GM15510 (cell line): ENCODE data around the gene KISS1.

ENCODE experiments used
- POLR2A ChIP-seq: IDR thresholded peaks from 3 replicates; pipeline ENCODE4 v1.6.1; 2011; ENCODE audit warnings: borderline replicate concordance; ENCODE audit not compliant: insufficient read length; ENCODE audit errors: extremely low read depth

Gene KISS1

DNA sequence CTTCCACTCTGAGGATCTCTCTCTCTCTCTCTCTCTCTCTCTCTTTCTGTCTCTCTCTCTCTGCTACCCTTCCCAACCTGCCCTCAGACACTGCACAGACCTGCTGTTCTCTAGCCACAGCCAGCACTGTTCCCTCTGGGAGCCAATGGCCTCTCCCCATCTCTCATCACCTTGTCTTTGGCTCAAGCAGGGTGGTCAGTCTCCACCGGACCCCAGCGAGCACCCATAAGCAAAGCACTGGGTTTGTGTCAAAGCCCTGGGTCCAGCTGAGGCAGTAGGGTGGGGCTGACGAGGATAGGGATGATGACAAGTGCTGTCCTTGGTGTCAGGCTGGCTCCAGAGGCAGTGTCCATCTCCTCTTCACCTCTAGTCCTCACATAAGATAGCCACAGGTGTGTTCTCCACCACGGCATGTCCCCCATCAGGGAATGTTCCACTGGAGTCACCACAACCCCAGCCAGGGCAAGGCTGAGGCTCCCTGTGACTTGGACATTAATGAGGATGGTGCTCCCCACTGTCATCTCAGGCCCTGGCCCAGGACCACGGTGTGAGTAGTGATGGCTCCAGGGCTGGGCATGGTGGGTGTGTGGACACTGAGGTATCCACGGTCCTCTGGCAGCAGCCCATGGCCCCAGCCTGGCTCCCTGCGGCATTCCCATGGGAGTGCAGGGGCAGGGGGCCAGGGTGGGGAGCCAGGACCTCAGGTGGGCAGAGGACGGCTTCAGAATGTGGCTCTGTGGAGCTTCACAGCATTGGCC lies 25.9 kb upstream of the KISS1 start:
- TF ChIP-seq POLR2A, result no peak

DNA sequence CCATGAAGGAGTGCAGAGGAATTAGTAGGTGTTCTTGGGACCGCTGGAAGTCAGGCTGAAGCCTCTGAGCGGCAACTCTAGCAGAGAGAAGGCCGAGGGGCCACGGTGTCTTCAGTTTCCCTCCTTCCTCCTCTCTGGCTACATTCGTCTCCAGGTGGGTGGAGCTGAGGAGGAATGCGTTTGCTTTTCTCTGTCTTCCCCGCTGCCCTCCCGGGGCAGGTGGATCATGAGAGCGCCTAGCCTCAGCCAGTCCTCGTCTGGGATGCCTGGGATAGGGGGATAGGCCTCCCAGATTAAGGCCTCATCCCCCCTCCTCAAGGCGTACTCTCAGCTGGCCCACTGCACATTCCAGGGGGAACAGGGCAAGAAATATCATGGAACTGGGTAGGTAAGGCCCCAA lies 25.0 kb upstream of the KISS1 start:
- TF ChIP-seq POLR2A, result no peak

DNA sequence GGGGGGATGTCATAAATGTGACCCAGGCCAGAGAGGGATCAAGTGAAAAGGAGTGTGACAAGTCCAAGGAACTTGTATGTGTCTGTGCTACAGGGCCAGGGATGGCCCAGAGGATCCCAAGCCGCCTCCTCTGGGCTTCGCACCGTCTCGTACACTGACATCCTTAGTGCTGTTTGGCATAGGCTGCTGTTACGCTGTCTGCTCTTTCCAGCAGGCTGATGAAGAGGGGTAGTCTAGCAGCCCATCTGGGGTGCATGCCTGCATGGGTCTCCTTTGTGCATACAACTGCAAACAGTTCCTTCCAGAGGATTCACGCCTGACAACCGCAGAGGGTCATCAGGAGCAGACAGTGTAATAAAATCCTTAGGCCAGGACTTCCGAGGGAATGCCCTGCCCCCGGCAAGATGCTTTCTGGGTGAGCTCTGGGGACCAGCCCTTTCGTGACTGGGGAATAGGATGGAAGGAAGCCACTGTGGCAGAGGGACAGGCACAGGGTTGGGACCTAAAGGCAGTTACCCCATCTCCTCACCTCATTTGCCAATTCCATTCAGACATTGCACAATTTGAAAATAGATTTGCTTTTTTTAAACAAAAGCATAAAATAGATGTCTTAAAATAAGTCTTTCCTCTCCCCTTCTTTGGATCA lies 23.8 kb upstream of the KISS1 start:
- no peak for TF ChIP-seq POLR2A

DNA sequence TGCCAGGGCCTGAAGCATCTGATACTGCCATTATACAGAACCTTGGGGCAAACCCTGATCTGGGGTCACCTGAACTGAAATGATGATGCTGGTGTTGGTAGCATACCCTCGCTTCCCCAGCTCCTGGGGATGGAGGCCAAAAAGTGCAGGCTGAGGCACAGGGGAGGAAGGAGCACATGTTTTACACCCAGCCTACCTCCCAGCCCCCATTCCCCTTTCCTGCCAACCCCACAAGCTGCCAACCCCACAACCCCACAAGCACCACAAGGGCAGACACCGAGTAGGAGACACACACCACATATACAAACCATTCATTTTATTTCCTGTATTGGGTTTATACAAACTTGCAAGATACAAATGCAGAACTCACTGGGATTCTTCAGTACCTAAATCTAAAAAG lies 22.3 kb upstream of the KISS1 start:
- TF ChIP-seq POLR2A, result no peak

GRCh38 chr1:204217648-204218000 lies 21.3 kb upstream of the KISS1 start:
- TF ChIP-seq POLR2A, result no peak

DNA sequence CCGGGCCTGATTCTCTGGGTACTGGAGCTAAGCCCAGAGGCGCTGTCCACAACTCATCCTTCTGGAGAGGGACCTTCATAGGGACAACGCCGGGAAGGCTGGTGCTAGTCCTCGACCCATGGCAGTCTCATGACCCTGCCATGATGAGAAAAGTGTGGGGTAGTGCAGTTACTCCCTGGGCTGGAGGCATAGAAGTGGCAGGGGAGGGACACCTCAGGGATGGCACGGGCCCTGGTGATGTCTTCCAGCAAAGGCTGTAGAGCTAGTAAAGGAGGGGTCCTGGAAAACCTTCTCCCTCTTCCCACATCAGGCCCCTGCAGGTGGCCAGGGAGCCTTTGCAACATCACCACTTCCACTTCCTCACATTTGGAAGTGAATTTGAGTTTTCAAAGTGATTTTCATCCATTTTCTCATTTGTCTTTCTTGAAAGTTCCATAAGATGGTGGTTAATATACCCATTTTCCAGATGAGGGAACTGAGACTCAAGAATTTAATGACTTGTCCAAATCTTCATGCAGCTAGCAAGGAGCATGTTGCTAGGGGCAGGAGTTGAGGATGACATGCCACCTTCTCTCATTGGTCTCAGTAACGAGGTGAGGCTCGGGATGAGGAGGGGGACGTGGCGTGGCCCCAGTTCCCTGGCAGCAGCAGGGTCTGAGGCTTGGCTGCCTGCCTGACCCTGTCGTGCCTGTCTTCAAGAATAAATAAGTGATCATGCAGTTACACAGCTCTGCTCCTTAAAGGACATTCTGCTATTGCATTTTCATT lies 20.8 kb upstream of the KISS1 start:
- TF ChIP-seq POLR2A, result no peak

DNA sequence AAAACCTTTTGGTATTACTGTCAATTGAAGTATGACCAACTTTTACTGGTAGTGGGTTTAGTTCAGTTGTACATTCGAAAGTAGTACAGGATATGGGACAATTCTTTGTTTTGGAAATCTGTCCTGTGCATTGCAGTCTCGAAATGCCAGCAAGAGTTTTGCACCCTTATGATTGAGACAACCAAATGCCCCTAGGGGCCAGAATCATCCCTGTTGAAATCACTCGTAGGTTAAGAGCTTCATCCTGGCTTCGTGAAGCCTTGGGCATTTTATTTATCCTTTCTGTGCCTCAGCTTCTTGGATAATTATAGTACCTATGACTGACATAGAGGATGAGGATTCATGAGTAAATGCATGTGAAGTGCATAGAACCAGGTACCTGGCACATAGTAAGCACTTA lies 19.9 kb upstream of the KISS1 start:
- no peak for TF ChIP-seq POLR2A

- TF ChIP-seq POLR2A, result no peak
Observed at GRCh38 chr1:204213668-204214662, 17.7 kb upstream of the KISS1 start, which contains the start of gene GOLT1A. Gene GOLT1A, minus strand, starts transcription at chr1:204213988. Its CDS starts 82 bp downstream, at chr1:204213906.

DNA sequence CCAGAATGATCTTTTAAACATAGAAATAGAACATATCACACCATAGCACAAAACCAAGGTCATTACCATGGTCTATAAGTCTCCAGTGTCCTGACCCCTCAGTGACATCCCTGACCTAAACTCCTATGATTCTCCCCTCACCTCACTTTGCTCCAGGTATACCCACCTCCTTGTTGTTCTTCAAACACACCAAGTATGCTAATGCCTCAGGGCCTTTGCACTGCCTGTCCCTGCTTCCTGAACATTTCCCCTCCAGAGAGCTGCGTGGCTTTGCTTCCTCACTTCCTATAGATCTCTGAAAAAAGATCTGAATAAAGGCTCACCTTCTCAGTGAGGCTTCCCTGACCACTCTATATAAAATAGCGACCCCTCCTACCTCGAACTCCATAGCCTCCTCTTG lies 16.4 kb upstream of the KISS1 start:
- no peak for TF ChIP-seq POLR2A

GRCh38 chr1:204211046-204211445 lies 14.8 kb upstream of the KISS1 start:
- TF ChIP-seq POLR2A, result no peak

DNA sequence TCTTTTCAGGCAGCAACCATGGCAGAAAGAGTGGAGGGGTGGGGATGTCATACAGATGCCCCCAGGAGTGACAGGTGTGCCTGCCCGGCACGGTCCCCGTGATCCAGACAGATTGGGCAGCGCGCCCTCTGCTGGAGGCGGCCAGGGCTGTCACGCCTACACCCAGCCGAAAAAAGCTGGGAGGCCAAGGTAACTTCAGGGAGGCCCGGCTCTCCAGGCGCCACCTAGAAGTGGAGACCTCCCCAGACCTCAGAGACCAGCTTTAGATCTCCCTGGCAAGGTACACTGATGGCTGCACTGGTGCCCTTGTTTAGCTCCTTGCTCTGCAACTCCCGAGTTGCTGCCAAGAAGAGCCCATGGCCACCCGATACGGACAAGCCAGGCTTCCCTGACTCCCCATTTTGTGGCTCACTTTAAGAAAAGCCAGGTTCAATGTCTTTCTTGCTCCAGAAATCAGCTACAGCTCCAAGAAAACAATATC lies 10.9 kb upstream of the KISS1 start:
- no peak for TF ChIP-seq POLR2A

DNA sequence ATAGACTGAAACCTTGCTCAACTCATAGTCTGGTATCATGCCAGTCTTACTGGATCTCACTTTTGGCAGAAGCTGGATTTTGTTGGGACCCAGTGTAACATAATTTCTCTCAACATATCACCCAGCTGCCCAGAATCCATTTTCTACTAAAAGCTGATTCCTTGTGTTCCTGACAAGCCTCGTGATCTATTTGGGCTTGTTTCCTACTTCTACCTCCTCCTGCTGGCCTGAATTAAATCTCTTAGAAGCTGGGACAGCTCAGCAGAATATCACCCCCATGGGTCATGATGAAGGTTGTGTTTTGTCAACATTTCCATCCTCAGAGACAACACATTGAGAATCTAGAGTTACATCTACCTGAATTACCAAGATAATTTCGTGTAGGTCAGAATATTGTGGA lies 9.8 kb upstream of the KISS1 start:
- no peak for TF ChIP-seq POLR2A

DNA sequence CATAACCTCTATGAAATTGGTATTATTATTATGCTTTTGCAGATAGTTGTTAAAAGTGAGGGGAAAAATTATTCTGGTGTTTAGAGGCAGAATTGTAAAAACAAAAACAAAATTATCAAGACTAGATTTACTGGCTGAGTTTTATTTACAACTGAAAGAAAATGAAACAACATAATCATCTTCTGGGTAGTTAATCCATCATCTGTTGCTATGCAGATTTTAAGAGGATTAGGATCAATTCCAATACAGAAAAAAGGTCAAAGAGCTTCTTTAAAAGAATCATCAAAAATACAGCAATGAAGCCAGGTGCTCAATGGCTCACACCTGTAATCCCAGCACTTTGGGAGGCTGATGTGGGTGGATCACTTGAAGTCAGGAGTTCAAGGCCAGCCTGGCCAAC lies 9.2 kb upstream of the KISS1 start:
- TF ChIP-seq POLR2A, result no peak

GRCh38 chr1:204204944-204205343 lies 8.7 kb upstream of the KISS1 start:
- TF ChIP-seq POLR2A, result no peak
